HL-60/S4 treated with phorbol 12-myristate 13-acetate at 8.2 ng/mL for 4 days and 3 days (cell line): ENCODE results near the gene TPRN.

Experiments used
- in situ Hi-C: fragments of 300-500 bp; cut with MboI; formaldehyde crosslinking; loops from 2 replicates; pipeline ENCODE4 v1.15.0; 2022; ENCODE audit warnings: low sequenced_read_pairs

Gene TPRN

DNA sequence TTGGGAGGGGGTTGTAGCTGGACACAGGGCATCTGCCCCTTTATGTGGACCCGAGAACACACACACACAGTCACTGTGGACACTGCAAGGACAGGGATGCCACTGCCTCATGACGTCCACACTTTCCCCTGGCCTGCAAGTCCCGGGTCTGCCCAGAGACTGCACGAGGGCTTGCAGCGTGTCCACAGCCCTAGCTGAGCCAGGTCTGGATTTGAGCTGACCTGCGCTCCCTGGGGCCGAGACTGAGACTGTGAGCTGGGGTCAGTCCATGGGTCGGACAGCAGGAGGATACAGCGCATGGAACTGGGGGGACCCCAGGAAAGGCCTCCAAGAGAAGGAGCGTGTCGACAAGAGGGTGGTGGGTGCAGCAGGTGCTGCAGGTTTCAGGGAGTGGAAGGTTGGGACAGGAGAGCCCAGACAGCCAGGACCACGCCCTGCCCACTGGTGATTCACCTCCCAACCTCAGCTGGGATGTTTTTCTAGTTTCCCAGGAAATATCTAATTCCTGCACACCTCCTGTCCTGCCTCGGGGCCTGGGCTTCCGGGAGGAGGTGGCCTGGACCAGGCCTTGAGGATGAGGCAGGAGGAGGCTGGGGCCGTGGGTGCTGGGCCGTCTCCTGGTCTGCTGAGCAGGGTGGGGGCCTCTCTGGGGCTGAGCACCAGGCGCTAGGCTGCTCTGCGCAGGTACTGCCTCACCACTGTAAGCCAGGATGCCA lies 26.0 kb upstream of the TPRN start:
- in situ Hi-C loops = loop anchor here (10.0 kb wide), 1 partner anchor 102 kb away; no protein-coding TSS in a partner anchor

DNA sequence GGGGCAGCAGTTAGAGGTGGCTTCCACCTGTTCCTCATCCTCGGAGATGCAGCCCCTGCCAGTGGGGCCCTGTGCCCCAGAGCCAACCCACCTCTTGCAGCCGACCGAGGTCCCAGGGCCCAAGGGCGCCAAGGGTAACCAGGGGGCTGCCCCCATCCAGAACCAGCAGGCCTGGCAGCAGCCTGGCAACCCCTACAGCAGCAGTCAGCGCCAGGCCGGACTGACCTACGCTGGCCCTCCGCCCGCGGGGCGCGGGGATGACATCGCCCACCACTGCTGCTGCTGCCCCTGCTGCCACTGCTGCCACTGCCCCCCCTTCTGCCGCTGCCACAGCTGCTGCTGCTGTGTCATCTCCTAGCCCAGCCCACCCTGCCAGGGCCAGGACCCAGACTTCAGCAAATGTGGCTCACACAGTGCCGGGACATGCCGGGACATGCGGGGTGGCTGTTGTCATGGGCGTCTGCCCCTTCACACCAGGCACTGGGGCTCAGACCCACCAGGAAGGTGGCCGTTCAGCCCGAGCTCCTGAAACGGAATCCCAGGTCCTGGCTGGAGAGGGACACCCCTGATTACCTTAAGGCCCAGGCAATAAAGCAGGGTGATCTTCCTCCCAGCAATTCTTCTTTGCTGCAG lies 25.3 kb upstream of the TPRN start:
- in situ Hi-C loops = loop anchor here (10.0 kb wide), 1 partner anchor 101 kb away; no protein-coding TSS in a partner anchor

DNA sequence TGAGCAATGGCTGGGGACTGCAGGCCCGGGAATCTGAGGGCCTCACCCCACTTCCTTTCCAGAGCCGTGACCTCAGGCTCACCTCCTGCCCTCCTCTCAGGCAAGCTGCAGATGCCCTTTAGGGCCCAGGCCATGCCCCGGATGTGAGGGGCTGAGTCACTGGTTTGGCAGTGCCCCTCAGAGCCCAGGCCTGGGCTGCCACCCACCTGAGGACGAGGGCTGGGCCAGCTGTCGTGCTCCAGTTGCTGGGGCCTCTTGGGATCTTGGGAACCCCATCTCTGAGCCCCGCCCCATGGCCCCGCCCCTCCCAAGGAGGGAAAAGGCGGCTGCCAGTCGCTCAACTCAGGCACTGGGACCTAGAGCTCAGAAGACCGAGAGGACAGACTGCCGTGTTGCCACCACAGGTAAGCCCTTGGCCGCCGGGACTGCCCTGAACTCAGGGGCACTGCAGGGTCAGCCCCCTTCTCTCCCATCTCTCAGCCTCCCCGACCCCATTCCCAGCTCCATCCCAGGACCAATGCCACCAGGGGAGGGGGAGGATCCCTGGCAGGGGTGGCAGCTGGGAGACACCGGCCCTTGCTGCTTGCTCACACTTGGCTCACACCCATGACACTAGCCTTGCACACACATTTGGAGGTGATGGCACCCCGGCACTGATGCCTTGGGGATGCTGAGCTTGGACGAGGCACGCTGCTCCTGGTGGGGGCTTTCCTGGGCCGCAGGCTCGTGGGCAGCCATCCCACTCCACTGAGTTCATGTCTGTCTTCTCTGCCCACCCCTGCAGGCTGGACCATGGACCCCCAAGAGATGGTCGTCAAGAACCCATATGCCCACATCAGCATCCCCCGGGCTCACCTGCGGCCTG lies 24.5 kb upstream of the TPRN start, which contains the start of gene CYSRT1:
TSS of gene CYSRT1 (plus strand) at position 345 of the 865 bp plus-strand sequence. CDS start at position 793, 448 bp downstream.
- in situ Hi-C loops = loop anchor here (10.0 kb wide), 1 partner anchor 100 kb away; no protein-coding TSS in a partner anchor

DNA sequence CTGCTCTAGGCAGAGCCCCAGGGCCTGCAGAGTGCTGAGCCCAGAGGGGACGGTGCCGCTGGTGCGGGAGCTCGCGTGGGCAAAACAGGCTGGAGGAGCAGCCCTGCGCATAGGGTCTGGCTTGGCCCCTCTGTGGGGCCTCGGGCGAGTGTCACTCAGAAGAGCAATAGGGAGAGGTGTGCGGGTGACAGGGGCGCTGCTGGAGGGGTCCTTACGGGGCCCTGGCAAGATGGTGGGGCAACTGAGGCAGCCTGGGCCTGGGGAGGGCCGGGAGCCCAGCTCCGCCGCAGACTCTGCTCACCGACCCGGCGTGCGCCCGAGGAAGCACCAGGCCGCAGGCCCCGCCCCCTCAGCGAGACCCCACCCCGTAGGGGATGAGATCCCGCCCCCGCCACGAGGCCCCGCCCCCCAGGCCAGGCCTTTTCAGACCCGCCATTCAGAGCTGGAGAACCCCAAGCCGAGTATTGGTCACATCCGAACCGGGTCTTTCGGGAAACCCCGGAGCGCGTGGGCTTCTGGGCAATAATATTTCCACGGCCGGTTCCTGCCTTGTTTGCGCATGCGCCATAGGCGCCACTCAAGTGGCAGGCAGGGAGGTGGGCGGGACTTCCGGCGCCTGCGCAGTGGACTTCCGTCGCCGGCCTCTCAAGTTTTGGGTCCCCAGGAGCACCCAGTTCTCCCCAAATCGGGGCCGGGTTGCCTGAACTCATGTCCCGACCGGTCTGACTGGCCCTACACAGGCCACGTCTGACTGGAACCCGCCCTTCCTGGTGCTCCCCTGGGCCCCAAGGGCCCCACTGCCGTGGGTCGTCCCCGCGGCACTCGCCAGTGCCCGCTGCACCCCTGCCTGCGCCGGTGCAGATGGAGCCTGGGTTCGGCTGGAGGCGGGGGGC lies 22.8 kb upstream of the TPRN start:
- in situ Hi-C loops = loop anchor here (10.0 kb wide), 1 partner anchor 99 kb away; no protein-coding TSS in a partner anchor

DNA sequence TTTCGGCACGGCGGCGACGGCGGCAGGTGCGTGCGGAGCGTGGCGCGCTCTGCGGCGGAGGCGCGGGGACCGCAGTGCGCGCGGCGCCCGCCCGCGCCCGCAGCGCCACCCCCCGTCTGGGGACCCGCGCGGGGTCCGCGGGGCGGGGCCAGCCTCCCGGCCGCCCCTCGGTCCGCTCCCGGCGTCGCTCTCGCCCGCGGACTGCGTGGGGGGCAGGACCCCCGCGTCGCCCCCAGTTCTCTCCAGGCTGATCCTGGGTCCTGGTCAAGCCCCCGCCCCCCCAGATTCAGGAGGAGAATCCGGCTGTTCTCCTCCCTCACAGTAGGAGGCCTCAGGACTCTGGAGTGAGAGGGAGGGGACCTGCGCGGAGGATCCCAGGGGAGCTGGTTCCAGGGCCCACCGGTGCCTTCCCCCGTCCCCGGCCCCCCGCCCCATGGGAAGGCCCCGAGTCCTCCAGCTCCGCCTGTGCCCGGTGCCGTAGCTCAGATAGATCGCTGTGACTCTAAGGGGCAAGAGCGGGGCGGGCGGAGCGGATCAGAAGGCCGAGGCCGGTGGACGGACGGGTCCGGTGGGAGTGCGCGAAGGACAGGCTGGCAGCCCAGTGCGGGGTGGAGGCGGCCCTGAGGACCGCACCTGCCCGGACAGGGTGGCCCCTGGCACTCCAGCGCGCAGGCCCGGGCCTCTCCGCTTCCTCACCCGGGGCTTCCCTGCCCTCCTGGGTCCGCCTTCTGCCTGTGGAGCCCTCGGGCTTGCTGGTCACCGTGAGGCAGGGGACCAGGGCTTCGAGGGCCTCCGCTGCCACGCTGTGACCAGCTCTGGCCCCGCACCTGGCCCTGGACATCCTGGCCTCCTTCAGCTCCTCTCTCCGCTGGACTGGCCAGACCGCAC lies 21.9 kb upstream of the TPRN start, which contains the start of gene RNF208:
TSS of gene RNF208 (minus strand) at position 51 of the 888 bp plus-strand sequence. CDS start 1,028 bp downstream, outside the sequence.
- in situ Hi-C loops = loop anchor here (10.0 kb wide), 1 partner anchor 98 kb away; no protein-coding TSS in a partner anchor

DNA sequence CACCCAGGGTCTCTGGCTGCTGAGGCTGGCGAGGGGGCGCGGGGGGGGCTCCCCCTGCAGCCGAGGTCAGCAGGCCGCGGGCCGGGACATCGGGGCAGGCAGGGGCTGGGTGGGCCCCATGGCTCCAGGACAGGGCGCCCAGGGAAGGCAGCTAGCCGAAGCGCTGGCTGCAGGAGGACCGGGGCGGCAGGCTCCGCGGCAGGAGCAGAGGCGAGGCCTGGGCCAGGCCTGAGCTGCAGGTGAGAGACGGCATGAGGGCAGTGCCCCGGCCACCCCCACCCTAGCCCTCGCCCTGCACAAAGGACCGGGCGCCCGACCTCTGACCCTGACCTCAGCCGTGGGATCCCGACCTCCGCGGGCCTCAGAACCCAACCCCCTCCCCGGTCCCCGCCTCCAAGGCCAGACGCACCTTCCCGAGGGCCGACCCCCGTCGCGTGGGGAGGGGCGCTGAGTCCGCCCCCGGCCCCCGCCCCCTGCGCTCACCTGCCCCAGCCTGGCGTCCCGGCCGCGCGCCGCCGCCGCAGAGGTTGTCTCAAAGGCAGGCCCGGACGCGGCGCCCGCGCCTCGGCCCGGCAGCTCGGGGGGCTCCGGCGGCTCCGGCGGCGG lies 21.1 kb upstream of the TPRN start:
- in situ Hi-C loops = loop anchor here (10.0 kb wide), 1 partner anchor 97 kb away; no protein-coding TSS in a partner anchor

DNA sequence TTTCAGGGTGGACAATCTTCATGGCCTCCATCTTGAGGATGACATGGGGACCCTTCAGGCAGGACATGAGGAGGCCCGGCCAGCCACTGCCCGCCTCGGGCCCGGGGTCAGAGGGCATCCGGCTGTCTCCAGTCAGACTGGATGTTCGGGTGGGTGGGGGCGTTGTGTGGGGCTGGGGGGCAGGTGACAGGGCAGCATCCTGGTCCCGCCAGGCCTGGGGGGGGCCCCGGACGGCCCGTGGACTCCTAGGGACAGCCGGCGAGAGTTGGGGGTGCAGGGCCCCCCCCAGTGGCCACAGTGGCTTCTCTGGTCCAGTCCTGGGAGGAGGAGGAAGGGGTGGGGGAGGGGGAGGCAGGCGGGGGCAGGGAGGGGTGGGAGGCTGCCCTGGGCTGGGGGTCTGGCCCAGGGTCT lies 20.6 kb upstream of the TPRN start:
- in situ Hi-C loops = loop anchor here (10.0 kb wide), 1 partner anchor 96 kb away; no protein-coding TSS in a partner anchor

DNA sequence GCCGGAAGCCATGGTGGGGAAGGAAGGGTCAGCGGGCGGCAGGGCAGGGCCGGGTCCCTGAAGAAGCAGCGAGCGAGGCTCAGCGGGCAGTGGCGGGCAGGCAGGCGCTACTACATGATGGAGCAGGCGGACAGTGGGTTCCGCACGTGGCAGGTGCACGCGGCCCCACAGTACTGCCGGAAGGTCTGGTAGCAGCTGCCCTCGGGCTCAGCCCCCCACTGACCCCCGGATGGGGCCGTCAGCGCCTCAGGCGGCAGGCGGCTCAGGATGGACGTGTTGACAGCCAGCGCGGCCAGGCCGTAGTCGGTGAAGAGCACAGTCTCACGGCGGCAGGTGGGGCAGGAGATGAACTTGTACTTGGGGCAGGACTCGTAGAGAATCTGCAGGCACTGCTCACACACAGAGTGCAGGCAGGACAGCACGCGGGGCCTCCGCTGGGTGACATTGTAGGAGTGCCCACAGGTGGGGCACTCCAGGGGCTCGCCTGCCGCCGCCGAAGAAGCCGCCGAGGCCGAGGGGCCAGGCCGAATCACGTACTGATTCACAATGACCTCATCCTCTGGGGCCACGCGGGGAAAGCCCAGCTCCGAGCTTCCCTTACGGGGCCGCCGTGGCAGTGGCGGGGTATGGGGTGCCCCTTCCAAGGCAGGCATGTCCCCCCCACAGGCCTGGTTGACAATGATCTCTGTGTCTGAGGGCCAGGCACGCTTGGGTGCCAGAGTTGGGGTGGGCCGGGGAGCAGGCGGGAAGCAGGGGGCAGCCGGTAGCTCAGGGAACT lies 20.0 kb upstream of the TPRN start:
- in situ Hi-C loops = loop anchor here (10.0 kb wide), 1 partner anchor 96 kb away; no protein-coding TSS in a partner anchor

DNA sequence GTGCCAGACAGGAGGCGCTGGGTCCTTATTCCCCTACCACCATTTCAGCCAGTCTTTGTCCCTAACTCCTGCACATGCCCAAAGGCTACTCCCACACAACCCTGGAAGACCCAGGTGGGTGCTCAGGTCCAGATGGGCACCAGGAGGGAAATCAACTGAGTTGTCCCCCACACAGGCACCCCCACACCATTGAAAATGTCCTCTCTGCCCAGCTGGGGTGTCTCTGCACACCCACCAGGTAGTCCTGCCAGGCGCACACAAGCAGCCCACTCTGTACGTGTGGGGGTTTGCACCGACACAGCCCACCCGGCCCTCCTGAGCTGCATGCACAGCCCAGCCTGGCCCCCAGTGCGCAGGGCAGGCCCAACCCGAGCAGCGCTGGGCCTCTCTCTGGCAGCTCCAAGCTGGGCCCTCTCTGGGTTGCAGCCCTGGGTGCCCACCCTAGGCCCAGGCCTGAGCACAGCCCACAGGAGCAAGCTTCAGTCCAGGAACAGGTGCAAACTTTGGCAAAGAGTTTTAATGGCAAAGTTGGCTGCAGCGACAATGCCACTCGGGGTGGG lies 19.3 kb upstream of the TPRN start:
- in situ Hi-C loops = loop anchor here (10.0 kb wide), 1 partner anchor 95 kb away; no protein-coding TSS in a partner anchor

DNA sequence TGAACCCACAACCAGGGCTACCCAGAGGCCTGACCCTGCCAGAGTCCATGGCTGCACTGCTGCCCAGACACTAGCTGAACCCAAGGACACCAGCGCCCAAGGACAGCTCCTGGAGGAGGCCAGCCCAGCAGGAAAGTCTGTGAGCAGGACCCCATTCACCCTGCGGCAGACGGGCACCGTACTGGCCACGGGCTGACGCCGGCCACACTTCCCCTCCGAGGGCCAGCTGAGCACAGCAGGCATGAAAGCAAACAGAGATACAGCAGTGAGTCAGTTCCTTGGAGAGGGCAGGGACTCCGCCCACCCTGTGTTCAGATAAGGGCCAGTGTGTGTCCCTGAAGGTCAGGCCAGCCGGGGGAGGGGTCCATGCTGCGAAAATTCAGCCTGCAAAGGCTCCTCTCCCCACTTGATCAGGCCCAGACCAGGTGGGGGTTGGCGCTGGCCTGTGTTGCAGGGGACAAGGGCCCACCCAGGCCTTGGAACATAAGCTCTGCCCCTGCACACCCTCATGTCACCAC lies 18.3 kb upstream of the TPRN start:
- in situ Hi-C loops = no loop called here

DNA sequence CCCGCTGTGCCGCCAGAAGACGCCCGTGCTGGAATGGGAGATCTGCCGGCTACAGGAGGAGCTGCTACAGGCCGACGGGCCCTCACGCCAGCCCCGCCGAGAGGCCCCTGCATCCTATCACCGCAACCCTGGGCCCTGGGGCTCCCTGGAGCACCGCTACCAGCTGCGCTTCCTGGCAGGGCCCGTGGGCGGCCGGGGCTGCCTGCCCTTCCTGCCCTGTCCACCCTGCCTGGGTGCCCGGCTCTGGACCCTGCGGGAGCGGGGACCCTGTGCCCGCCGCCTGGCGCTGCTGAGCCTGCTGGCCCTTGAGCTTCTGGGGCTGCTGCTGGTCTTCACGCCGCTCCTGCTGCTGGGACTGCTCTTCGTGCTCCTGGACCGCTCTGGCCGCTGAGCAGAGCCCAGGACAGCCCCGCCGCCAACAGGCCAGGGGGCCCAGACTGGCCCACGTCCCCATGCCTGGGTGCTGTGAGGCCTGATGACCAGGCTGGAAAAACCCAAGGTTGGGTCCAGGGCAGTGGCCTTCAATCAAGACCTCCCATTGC lies 17.7 kb upstream of the TPRN start:
- in situ Hi-C loops = no loop called here

DNA sequence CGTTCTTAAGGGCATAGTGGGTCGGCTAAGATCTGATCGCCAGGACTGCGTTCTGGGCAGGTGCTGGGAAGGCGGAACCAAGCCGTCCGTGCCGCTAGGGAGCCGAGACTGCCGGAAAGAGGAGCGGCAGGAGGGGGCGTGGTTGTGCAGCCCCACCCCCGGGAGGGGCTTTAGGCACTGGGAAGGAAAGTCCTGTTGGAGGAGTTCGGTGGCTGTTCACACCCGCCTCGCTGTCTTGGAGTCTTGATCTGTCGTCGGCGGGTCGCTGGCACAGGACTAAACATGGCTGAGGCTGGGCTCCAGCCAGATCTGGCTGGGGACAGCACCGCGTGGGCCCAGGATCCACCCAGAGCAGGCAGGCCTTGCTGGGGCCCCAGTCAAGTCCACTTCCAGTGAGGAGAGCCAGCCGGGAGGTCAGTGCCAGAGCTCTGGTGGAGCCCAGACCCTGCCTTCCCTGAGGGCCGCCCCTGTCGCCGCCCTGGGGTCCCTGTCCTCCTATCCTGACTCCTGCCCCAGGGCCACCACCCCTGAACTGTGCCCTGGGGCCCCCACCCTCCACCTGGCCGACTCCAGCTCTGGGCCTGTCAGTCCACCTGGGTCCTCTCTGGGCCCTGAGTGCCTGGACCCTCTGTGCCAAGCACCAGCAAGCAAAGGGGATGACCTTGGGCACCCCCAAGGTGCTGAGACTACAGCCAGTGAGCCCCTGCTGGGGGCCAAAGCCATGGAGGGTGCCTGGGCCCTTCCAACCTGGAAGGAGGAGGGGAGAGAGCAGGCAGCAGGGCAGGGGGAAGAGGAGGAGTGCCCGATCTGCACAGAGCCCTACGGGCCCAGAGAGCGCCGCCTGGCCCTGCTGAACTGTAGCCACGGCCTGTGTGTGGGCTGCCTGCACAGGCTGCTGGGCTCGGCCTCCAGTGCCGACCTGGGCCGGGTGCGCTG lies 17.0 kb upstream of the TPRN start:
- in situ Hi-C loops = no loop called here

DNA sequence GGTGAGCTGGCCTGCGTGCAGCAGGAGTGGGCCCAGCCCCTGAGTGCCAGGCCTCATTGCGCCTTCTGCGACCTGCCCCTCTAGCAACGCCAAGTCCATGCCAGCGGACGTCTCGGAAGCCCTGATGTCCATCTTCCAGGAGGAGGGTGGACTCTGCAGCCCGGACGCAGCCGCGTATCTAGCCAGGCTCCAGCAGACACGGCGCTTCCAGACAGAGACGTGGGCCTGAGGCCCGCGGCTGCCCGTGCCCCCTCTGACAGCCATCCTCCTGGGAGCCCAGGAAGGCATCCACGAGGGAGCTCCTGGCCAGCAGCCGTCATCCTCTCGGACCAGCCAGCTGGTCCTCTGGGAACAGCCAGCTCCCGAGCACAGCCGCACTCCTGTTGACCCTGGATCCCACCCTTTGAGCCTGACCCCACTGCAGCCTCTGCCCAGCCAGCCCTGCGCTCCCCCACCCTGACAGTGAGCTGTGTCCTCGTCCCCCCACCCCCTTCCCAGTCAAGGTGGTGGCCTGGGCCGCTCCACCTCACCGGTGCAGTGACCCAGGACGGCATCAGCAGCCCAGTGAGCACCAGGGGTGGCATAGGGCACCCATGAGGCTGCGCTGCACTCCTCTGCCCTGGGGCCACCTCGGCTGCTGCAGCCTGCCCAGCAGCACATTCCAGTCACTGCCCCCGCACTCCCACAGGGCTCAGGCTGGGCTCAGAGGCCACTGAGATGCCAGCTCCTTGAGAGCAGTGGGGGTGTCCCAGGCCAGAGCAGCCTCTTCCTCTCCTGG lies 15.8 kb upstream of the TPRN start:
- in situ Hi-C loops = no loop called here

DNA sequence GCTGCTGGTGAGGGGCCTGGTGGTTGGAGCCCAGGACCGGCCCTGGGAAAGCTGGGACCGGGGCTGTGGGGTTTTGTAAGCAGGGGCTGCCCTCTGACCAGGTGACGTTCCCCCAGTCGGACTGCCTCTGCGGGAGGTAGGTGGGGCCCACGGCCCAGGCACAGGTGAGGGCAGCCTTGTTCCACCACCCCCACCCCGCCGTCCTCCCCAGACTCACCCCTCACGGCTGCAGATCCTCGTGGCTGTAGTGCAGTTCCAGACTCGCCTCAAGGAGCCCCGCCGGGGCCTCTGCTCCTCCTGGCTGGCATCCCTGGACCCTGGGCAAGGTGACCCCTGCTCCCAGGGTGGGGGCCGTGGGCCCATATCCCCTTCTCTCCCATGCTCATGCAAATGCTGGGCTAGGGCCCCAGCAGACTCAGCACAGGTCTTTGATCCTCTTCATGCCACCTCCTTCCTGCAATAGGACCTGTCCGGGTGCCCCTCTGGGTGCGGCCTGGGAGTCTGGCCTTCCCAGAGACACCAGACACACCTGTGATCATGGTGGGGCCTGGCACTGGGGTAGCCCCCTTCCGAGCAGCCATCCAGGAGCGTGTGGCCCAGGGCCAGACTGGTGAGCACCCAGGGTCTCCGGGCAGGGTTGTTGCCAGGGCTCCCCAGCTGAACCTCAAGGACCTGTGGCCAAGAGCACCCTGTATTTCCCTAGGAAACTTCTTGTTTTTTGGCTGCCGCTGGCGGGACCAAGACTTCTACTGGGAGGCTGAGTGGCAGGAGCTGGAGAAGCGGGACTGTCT lies 14.8 kb upstream of the TPRN start:
- in situ Hi-C loops = no loop called here
